ENCODE measurements around the gene RAMACL.

Gene RAMACL

GRCh38 chr6:166618866-166619761, 32.6 kb upstream of the RAMACL start:
- in situ Hi-C loops (cut with MboI; ENCODE audit: low sequenced_read_pairs), result no loop called here

- in situ Hi-C loops (cut with MboI; ENCODE audit: low sequenced_read_pairs), result no loop called here
Observed at GRCh38 chr6:166618251-166618650, 31.8 kb upstream of the RAMACL start.

GRCh38 chr6:166617359-166617758, 30.9 kb upstream of the RAMACL start:
- in situ Hi-C loops (cut with MboI; ENCODE audit: low sequenced_read_pairs), result no loop called here

- in situ Hi-C loops (cut with MboI; ENCODE audit: low sequenced_read_pairs), result no loop called here
Observed at GRCh38 chr6:166616261-166617238, 30.1 kb upstream of the RAMACL start.

GRCh38 chr6:166615059-166615770, 28.7 kb upstream of the RAMACL start:
- in situ Hi-C loops (cut with MboI; ENCODE audit: low sequenced_read_pairs), result no loop called here

GRCh38 chr6:166614589-166614988, 28.1 kb upstream of the RAMACL start:
- in situ Hi-C loops (cut with MboI; ENCODE audit: low sequenced_read_pairs), result no loop called here

- in situ Hi-C loops (cut with MboI; ENCODE audit: low sequenced_read_pairs), result no loop called here
Observed at GRCh38 chr6:166614171-166614583, 27.7 kb upstream of the RAMACL start.

- in situ Hi-C loops (cut with MboI; ENCODE audit: low sequenced_read_pairs), result no loop called here
Observed at GRCh38 chr6:166613027-166613426, 26.5 kb upstream of the RAMACL start.

- in situ Hi-C loops (cut with MboI; ENCODE audit: low sequenced_read_pairs), result no loop called here
Observed at GRCh38 chr6:166612471-166612881, 26.0 kb upstream of the RAMACL start.

GRCh38 chr6:166611631-166612030, 25.2 kb upstream of the RAMACL start:
- in situ Hi-C loops (cut with MboI; ENCODE audit: low sequenced_read_pairs), result no loop called here

GRCh38 chr6:166610069-166610468, 23.6 kb upstream of the RAMACL start:
- in situ Hi-C loops (cut with MboI; ENCODE audit: low sequenced_read_pairs), result no loop called here

GRCh38 chr6:166608774-166609173, 22.3 kb upstream of the RAMACL start:
- in situ Hi-C loops (cut with MboI; ENCODE audit: low sequenced_read_pairs), result no loop called here

- in situ Hi-C loops (cut with MboI; ENCODE audit: low sequenced_read_pairs), result no loop called here
Observed at GRCh38 chr6:166605752-166606151, 19.3 kb upstream of the RAMACL start.

GRCh38 chr6:166604911-166605310, 18.4 kb upstream of the RAMACL start:
- in situ Hi-C loops (cut with MboI; ENCODE audit: low sequenced_read_pairs), result no loop called here

- in situ Hi-C loops (cut with MboI; ENCODE audit: low sequenced_read_pairs), result no loop called here
Observed at GRCh38 chr6:166604328-166604727, 17.9 kb upstream of the RAMACL start.

GRCh38 chr6:166603043-166603690, 16.7 kb upstream of the RAMACL start:
- in situ Hi-C loops (cut with MboI; ENCODE audit: low sequenced_read_pairs), result no loop called here

- in situ Hi-C loops (cut with MboI; ENCODE audit: low sequenced_read_pairs), result no loop called here
Observed at GRCh38 chr6:166601956-166602355, 15.5 kb upstream of the RAMACL start.

- in situ Hi-C loops (cut with MboI; ENCODE audit: low sequenced_read_pairs), result no loop called here
Observed at GRCh38 chr6:166600931-166601330, 14.5 kb upstream of the RAMACL start.

- in situ Hi-C loops (cut with MboI; ENCODE audit: low sequenced_read_pairs), result no loop called here
Observed at GRCh38 chr6:166599205-166599604, 12.7 kb upstream of the RAMACL start.

GRCh38 chr6:166598441-166599138, 12.1 kb upstream of the RAMACL start:
- in situ Hi-C loops (cut with MboI; ENCODE audit: low sequenced_read_pairs), result no loop called here
